GM23338 (cell line): Measurements from ENCODE around the gene EFCAB12. TPM values are rescaled to one million over a fixed set of nuclear protein-coding genes. Genes with fewer than 3 reads are reported as not detected.

Experiments used
- ATAC-seq: fragments of 200-7000 bp; cut with Tn5 transposase; 3 replicates; pipeline ENCODE4 v1.9.1; 2020
- DNase-seq: peaks from one replicate; pipeline ENCODE4 v3.0.0-alpha.2; 2015; ENCODE audit warnings: low spot score
- H2AFZ ChIP-seq: fragments of 200-600 bp; sonication (generic); 2 replicates; pipeline ENCODE4 v1.8.0; 2016; ENCODE audit warnings: antibody characterized with exemption, mild to moderate bottlenecking, moderate library complexity
- H3F3A ChIP-seq: fragments of 200-600 bp; sonication (generic); replicated peaks from 2 replicates; pipeline ENCODE4 v1.8.0; 2017; ENCODE audit warnings: antibody characterized with exemption, mixed run types, low read depth
- H3K27ac ChIP-seq: fragments of 200-600 bp; sonication (generic); 2 replicates; pipeline ENCODE4 v1.6.1; 2016; ENCODE audit warnings: low read depth
- H3K27me3 ChIP-seq: fragments of 200-600 bp; sonication (generic); 2 replicates; pipeline ENCODE4 v1.8.0; 2016; ENCODE audit warnings: mild to moderate bottlenecking, mixed run types, moderate library complexity; ENCODE audit not compliant: insufficient read depth
- H3K36me3 ChIP-seq: fragments of 200-600 bp; sonication (generic); 2 replicates; pipeline ENCODE4 v1.8.0; 2016; ENCODE audit warnings: mild to moderate bottlenecking; ENCODE audit not compliant: insufficient read depth
- H3K4me1 ChIP-seq: fragments of 200-600 bp; sonication (generic); 2 replicates; pipeline ENCODE4 v1.8.0; 2016; ENCODE audit warnings: mild to moderate bottlenecking, moderate library complexity; ENCODE audit not compliant: insufficient read depth
- H3K4me2 ChIP-seq: fragments of 200-600 bp; sonication (generic); 2 replicates; pipeline ENCODE4 v1.7.1; 2017; ENCODE audit warnings: mixed run types
- H3K4me3 ChIP-seq: fragments of 200-600 bp; sonication (generic); 2 replicates; pipeline ENCODE4 v1.6.1; 2016; ENCODE audit warnings: mixed run types
- H3K79me2 ChIP-seq: fragments of 200-600 bp; sonication (generic); replicated peaks from 2 replicates; pipeline ENCODE4 v1.8.0; 2017; ENCODE audit warnings: mild to moderate bottlenecking; ENCODE audit not compliant: insufficient read depth
- H3K9me2 ChIP-seq: fragments of 200-600 bp; sonication (generic); 2 replicates; pipeline ENCODE4 v1.8.0; 2017; ENCODE audit not compliant: insufficient read depth
- H4K20me1 ChIP-seq: fragments of 200-600 bp; sonication (generic); replicated peaks from 2 replicates; pipeline ENCODE4 v1.8.0; 2017; ENCODE audit warnings: mild to moderate bottlenecking; ENCODE audit not compliant: insufficient read depth
- H3K27ac Mint-ChIP-seq: 2 replicates; pipeline ENCODE4 v1.8.0; 2020; ENCODE audit warnings: inconsistent platforms, mild to moderate bottlenecking, moderate library complexity, mixed read lengths
- H3K27me3 Mint-ChIP-seq: 3 replicates; pipeline ENCODE4 v1.8.0; 2022; ENCODE audit warnings: low read depth, mild to moderate bottlenecking, moderate library complexity, mixed read lengths, inconsistent platforms; ENCODE audit not compliant: insufficient read depth, poor library complexity
- H3K36me3 Mint-ChIP-seq: 3 replicates; pipeline ENCODE4 v1.8.0; 2021; ENCODE audit warnings: low read depth, mild to moderate bottlenecking, inconsistent platforms, moderate library complexity, mixed read lengths
- H3K4me1 Mint-ChIP-seq: 3 replicates; pipeline ENCODE4 v1.8.0; 2020; ENCODE audit warnings: mild to moderate bottlenecking, inconsistent platforms, mixed read lengths
- H3K4me3 Mint-ChIP-seq: 3 replicates; pipeline ENCODE4 v1.8.0; 2021; ENCODE audit warnings: moderate library complexity, mild to moderate bottlenecking, inconsistent platforms, mixed read lengths
- H3K9me3 Mint-ChIP-seq: 3 replicates; pipeline ENCODE4 v1.8.0; 2020; ENCODE audit warnings: moderate library complexity, mild to moderate bottlenecking, inconsistent platforms, mixed read lengths
- CREB1 ChIP-seq: fragments of 250-450 bp; sonication (Bioruptor Pico); IDR thresholded peaks from 2 replicates; pipeline ENCODE4 v1.5.0; 2020; ENCODE audit warnings: low read depth, mild to moderate bottlenecking, moderate library complexity
- EZH2 ChIP-seq: fragments of 200-600 bp; sonication (generic); IDR thresholded peaks from one replicate; pipeline ENCODE4 v1.8.0; 2017; ENCODE audit warnings: antibody characterized with exemption, mild to moderate bottlenecking, low read depth; ENCODE audit not compliant: unreplicated experiment
- EZH2phosphoT487 ChIP-seq: fragments of 200-600 bp; sonication (generic); IDR thresholded peaks from one replicate; pipeline ENCODE4 v1.8.1; 2018; ENCODE audit warnings: antibody characterized with exemption; ENCODE audit not compliant: unreplicated experiment
- JUNB ChIP-seq: IDR thresholded peaks from one replicate; pipeline ENCODE4 v1.6.1; 2016; ENCODE audit warnings: antibody characterized with exemption; ENCODE audit not compliant: unreplicated experiment
- NANOG ChIP-seq: IDR thresholded peaks from 2 replicates; pipeline ENCODE4 v1.6.1; 2016; ENCODE audit warnings: antibody characterized with exemption, borderline replicate concordance
- STAT1 ChIP-seq: IDR thresholded peaks from one replicate; pipeline ENCODE4 v1.6.1; 2016; ENCODE audit warnings: antibody characterized with exemption; ENCODE audit not compliant: unreplicated experiment
- ZNF114 ChIP-seq: fragments of 250-450 bp; sonication (Bioruptor Pico); IDR thresholded peaks from 2 replicates; pipeline ENCODE4 v1.5.0; 2020; ENCODE audit warnings: mild to moderate bottlenecking, moderate library complexity
- ZNF331 ChIP-seq: fragments of 250-450 bp; sonication (Bioruptor Pico); IDR thresholded peaks from 2 replicates; pipeline ENCODE4 v1.5.0; 2020; ENCODE audit warnings: low read depth, mild to moderate bottlenecking, moderate library complexity
- polyA plus RNA-seq: library from polyadenylated mRNA; unstranded; fragments of >200 nt; fragmentation: Nextera tagmentation; extraction: Ambion mirVana; gene quantifications from 2 replicates; pipeline ENCODE4 v1.2.1, GENCODE V29; 2016
- total RNA-seq: library from RNA; depleted of rRNA; stranded (reverse); fragments of >200 nt; shearing (Covaris generic); gene quantifications from 2 replicates; pipeline ENCODE4 v1.2.3, GENCODE V29; 2014
- TF ChIP-seq, protein P1 (sequence below): IDR thresholded peaks from one replicate; pipeline ENCODE4 v1.6.1; 2018; ENCODE audit warnings: antibody characterized with exemption; ENCODE audit not compliant: unreplicated experiment
- TF ChIP-seq, protein P2 (sequence below), 2 experiments: fragments of 200-600 bp in 1 of 2; sonication (generic) in 1 of 2; conservative IDR thresholded peaks; 2 replicates each; pipeline versions ENCODE4 v1.5.1 to v1.6.1; 2016 to 2017; ENCODE audit warnings: antibody characterized with exemption in 2 of 2, low read depth in 2 of 2, mild to moderate bottlenecking in 2 of 2, moderate library complexity in 1 of 2
- TF ChIP-seq, protein P3 (sequence below): fragments of 250-450 bp; sonication (Bioruptor Pico); IDR thresholded peaks from 2 replicates; pipeline ENCODE4 v1.5.0; 2020; ENCODE audit warnings: mild to moderate bottlenecking, moderate library complexity

The EFCAB12 gene
- total and polyA plus RNA-seq, 2 experiments from 2014 or later, result 0.24 to 0.65 TPM

DNA sequence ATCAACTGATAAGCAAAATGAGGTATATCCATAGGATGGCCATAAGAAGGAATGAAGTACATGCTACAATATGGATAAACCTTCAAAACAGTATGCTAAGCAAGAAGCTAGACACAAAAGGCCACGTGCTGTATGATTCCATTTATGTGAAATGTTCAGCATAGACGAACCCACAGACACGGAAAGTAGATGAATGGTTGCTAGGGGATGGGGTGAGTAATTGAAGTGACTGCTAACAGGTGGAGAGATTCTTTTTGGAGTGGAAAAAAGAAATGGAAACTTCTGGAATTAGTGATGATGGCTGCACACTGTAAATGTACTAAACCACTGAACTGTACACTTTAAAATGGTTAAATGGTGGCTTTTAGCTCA, 630 bp upstream of the EFCAB12 start:
- Mint-ChIP-seq H3K9me3 (no peaks in the 10 kb centered on the region), H3K4me1 (peaks cover 46% of the 10 kb centered on the region), H3K27me3 (peaks cover 18% of the 10 kb centered on the region), H3K36me3 (peaks cover 35% of the 10 kb centered on the region), H3K27ac (peak overlapping the region; percentile 92), H3K4me3 (peak overlapping the region; percentile 83)
- H3K4me3 ChIP-seq, result peak overlapping the region; percentile 20
- peaks cover 11% of the 10 kb centered on the region for H3K27me3 ChIP-seq
- H3K9me2 ChIP-seq, result 0 out of 2 replicates have a peak, but pooled peaks cover 3% of the 10 kb centered on the region
- peak overlapping the region; percentile 76 for H3K27ac ChIP-seq
- peaks cover 36% of the 10 kb centered on the region for H3K4me1 ChIP-seq
- H3K79me2 ChIP-seq, result no peaks in the 10 kb centered on the region
- peak overlapping the region; percentile 78 for H2AFZ ChIP-seq
- peaks cover 25% of the 10 kb centered on the region for H3K36me3 ChIP-seq
- TF ChIP-seq, protein P1, sequence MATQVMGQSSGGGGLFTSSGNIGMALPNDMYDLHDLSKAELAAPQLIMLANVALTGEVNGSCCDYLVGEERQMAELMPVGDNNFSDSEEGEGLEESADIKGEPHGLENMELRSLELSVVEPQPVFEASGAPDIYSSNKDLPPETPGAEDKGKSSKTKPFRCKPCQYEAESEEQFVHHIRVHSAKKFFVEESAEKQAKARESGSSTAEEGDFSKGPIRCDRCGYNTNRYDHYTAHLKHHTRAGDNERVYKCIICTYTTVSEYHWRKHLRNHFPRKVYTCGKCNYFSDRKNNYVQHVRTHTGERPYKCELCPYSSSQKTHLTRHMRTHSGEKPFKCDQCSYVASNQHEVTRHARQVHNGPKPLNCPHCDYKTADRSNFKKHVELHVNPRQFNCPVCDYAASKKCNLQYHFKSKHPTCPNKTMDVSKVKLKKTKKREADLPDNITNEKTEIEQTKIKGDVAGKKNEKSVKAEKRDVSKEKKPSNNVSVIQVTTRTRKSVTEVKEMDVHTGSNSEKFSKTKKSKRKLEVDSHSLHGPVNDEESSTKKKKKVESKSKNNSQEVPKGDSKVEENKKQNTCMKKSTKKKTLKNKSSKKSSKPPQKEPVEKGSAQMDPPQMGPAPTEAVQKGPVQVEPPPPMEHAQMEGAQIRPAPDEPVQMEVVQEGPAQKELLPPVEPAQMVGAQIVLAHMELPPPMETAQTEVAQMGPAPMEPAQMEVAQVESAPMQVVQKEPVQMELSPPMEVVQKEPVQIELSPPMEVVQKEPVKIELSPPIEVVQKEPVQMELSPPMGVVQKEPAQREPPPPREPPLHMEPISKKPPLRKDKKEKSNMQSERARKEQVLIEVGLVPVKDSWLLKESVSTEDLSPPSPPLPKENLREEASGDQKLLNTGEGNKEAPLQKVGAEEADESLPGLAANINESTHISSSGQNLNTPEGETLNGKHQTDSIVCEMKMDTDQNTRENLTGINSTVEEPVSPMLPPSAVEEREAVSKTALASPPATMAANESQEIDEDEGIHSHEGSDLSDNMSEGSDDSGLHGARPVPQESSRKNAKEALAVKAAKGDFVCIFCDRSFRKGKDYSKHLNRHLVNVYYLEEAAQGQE, result no peak
- TF ChIP-seq EZH2phosphoT487, result no peak
- no peak for TF ChIP-seq STAT1
- no peak for TF ChIP-seq ZNF331 (CRISPR knock-in tag)
- no peak for TF ChIP-seq ZNF114 (CRISPR knock-in tag)
- no peak for TF ChIP-seq JUNB
- TF ChIP-seq, protein P2, sequence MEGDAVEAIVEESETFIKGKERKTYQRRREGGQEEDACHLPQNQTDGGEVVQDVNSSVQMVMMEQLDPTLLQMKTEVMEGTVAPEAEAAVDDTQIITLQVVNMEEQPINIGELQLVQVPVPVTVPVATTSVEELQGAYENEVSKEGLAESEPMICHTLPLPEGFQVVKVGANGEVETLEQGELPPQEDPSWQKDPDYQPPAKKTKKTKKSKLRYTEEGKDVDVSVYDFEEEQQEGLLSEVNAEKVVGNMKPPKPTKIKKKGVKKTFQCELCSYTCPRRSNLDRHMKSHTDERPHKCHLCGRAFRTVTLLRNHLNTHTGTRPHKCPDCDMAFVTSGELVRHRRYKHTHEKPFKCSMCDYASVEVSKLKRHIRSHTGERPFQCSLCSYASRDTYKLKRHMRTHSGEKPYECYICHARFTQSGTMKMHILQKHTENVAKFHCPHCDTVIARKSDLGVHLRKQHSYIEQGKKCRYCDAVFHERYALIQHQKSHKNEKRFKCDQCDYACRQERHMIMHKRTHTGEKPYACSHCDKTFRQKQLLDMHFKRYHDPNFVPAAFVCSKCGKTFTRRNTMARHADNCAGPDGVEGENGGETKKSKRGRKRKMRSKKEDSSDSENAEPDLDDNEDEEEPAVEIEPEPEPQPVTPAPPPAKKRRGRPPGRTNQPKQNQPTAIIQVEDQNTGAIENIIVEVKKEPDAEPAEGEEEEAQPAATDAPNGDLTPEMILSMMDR (conservative IDR thresholded peaks at IDR 0.05; ENCODE audit: low read depth in 2 of 2), result no peak
- no peak for TF ChIP-seq EZH2
- no peak for TF ChIP-seq NANOG
- H3K4me2 ChIP-seq, result peak overlapping the region; percentile 66
- ATAC-seq, result no peak
- no peaks in the 10 kb centered on the region for H4K20me1 ChIP-seq
- no peak for DNase-seq
- H3F3A ChIP-seq, result peaks cover 10% of the 10 kb centered on the region; the same call in 1 of the 2 replicates

DNA sequence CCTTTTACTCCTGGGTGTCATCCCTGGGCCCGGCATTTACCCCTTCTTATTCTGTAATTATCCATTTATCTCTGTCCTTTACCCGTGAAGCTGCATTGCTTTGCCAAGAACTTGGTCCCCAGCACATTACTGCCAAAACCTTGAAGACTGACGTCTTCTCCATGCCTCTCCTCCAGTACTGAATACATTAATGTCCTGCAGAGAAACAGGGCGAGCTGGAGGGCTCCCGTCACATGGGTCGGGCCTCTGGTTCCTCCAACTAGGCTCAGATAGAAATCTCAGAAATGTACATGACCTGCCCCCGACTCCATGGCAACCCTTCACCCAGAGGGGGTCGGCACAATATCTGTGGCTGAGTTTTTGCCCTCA, 445 bp downstream of the EFCAB12 start:
- Mint-ChIP-seq H3K9me3 (no peaks in the 10 kb centered on the region), H3K36me3 (peaks cover 24% of the 10 kb centered on the region), H3K4me3 (peak overlapping the region; percentile 83), H3K27me3 (peaks cover 20% of the 10 kb centered on the region), H3K4me1 (peaks cover 51% of the 10 kb centered on the region), H3K27ac (no peak overlapping the region)
- no peaks in the 10 kb centered on the region for H3K79me2 ChIP-seq
- H2AFZ ChIP-seq, result peak overlapping the region; percentile 87
- DNase-seq (peak; percentile 39), ATAC-seq (peak; percentile 27)
- H3K4me3 ChIP-seq, result peak overlapping the region; percentile 70
- H3K36me3 ChIP-seq, result peaks cover 14% of the 10 kb centered on the region
- no peaks in the 10 kb centered on the region for H4K20me1 ChIP-seq
- peaks cover 10% of the 10 kb centered on the region; the same call in 1 of the 2 replicates for H3F3A ChIP-seq
- H3K9me2 ChIP-seq, result 0 out of 2 replicates have a peak, but pooled peaks cover 3% of the 10 kb centered on the region
- no peak overlapping the region for H3K27ac ChIP-seq
- H3K4me2 ChIP-seq, result peak overlapping the region; percentile 88
- peaks cover 40% of the 10 kb centered on the region for H3K4me1 ChIP-seq
- peaks cover 11% of the 10 kb centered on the region for H3K27me3 ChIP-seq
- TF ChIP-seq EZH2phosphoT487 (no peak), ZNF114 (CRISPR knock-in tag) (no peak), CREB1 (CRISPR knock-in tag) (no peak)
- TF ChIP-seq, protein P3, sequence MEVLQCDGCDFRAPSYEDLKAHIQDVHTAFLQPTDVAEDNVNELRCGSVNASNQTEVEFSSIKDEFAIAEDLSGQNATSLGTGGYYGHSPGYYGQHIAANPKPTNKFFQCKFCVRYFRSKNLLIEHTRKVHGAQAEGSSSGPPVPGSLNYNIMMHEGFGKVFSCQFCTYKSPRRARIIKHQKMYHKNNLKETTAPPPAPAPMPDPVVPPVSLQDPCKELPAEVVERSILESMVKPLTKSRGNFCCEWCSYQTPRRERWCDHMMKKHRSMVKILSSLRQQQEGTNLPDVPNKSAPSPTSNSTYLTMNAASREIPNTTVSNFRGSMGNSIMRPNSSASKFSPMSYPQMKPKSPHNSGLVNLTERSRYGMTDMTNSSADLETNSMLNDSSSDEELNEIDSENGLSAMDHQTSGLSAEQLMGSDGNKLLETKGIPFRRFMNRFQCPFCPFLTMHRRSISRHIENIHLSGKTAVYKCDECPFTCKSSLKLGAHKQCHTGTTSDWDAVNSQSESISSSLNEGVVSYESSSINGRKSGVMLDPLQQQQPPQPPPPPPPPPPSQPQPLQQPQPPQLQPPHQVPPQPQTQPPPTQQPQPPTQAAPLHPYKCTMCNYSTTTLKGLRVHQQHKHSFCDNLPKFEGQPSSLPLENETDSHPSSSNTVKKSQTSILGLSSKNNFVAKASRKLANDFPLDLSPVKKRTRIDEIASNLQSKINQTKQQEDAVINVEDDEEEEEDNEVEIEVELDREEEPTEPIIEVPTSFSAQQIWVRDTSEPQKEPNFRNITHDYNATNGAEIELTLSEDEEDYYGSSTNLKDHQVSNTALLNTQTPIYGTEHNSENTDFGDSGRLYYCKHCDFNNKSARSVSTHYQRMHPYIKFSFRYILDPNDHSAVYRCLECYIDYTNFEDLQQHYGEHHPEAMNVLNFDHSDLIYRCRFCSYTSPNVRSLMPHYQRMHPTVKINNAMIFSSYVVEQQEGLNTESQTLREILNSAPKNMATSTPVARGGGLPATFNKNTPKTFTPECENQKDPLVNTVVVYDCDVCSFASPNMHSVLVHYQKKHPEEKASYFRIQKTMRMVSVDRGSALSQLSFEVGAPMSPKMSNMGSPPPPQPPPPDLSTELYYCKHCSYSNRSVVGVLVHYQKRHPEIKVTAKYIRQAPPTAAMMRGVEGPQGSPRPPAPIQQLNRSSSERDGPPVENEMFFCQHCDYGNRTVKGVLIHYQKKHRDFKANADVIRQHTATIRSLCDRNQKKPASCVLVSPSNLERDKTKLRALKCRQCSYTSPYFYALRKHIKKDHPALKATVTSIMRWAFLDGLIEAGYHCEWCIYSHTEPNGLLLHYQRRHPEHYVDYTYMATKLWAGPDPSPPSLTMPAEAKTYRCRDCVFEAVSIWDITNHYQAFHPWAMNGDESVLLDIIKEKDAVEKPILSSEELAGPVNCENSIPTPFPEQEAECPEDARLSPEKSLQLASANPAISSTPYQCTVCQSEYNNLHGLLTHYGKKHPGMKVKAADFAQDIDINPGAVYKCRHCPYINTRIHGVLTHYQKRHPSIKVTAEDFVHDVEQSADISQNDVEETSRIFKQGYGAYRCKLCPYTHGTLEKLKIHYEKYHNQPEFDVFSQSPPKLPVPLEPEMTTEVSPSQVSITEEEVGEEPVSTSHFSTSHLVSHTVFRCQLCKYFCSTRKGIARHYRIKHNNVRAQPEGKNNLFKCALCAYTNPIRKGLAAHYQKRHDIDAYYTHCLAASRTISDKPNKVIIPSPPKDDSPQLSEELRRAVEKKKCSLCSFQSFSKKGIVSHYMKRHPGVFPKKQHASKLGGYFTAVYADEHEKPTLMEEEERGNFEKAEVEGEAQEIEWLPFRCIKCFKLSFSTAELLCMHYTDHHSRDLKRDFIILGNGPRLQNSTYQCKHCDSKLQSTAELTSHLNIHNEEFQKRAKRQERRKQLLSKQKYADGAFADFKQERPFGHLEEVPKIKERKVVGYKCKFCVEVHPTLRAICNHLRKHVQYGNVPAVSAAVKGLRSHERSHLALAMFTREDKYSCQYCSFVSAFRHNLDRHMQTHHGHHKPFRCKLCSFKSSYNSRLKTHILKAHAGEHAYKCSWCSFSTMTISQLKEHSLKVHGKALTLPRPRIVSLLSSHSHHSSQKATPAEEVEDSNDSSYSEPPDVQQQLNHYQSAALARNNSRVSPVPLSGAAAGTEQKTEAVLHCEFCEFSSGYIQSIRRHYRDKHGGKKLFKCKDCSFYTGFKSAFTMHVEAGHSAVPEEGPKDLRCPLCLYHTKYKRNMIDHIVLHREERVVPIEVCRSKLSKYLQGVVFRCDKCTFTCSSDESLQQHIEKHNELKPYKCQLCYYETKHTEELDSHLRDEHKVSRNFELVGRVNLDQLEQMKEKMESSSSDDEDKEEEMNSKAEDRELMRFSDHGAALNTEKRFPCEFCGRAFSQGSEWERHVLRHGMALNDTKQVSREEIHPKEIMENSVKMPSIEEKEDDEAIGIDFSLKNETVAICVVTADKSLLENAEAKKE (CRISPR knock-in tag), result no peak
